H1 (cell line): ENCODE results near the gene STAC. TPM values are rescaled to one million over a fixed set of nuclear protein-coding genes. Genes with fewer than 3 reads are reported as not detected.
"Not testable (repeated sequence)": the region's sequence is repeated elsewhere in the genome, so short reads cannot be mapped to it uniquely, and the experiment has no call there.

Experiments used
- CTCF ChIA-PET: fragments of 300-600 bp; sonication (Branson Sonifier 250); formaldehyde crosslinking; loops from one replicate; lab custom pipeline; 2021; ENCODE audit not compliant: partially characterized antibody; lab: Charles Lee
- POLR2A ChIA-PET: fragments of 300-600 bp; sonication (Branson Sonifier 250); formaldehyde crosslinking; loops from one replicate; lab custom pipeline; 2021; ENCODE audit warnings: inconsistent platforms; ENCODE audit not compliant: partially characterized antibody; lab: Charles Lee
- DNase-seq, 2 experiments: peaks; one replicate each; pipeline versions ENCODE4 v3.0.0 to v3.0.0-alpha.2; 2010 to 2022; ENCODE audit warnings: low spot score in 2 of 2, low read depth in 1 of 2, mixed read lengths in 1 of 2
- FAIRE-seq: peaks from 2 replicates; lab custom pipeline; 2011; peaks lifted over from hg19 to GRCh38; lab: Jason Lieb, UNC
- H2AFZ ChIP-seq: 2 replicates; pipeline ENCODE4 v1.8.1; 2012; ENCODE audit warnings: low read length, inconsistent platforms
- H2AK5ac ChIP-seq: 2 replicates; pipeline ENCODE4 v1.6.1; 2013; ENCODE audit warnings: low read depth, low read length
- H2BK120ac ChIP-seq: replicated peaks from 2 replicates; pipeline ENCODE3; 2013; ENCODE audit warnings: low read depth, low read length, inconsistent platforms
- H2BK12ac ChIP-seq: 2 replicates; pipeline ENCODE4 v1.6.1; 2013; ENCODE audit warnings: low read depth, low read length
- H2BK15ac ChIP-seq: 2 replicates; pipeline ENCODE4 v1.6.1; 2013; ENCODE audit warnings: low read length
- H2BK20ac ChIP-seq: 2 replicates; pipeline ENCODE4 v1.6.1; 2013; ENCODE audit warnings: low read length
- H2BK5ac ChIP-seq: 2 replicates; pipeline ENCODE4 v1.6.1; 2013; ENCODE audit warnings: low read depth, low read length
- H3K14ac ChIP-seq: 2 replicates; pipeline ENCODE4 v1.6.1; 2013; ENCODE audit warnings: inconsistent platforms; ENCODE audit not compliant: insufficient read length
- H3K18ac ChIP-seq: 2 replicates; pipeline ENCODE4 v1.6.1; 2013; ENCODE audit warnings: low read length; ENCODE audit errors: extremely low read depth
- H3K23ac ChIP-seq: 2 replicates; pipeline ENCODE4 v1.6.1; 2013; ENCODE audit warnings: inconsistent platforms; ENCODE audit not compliant: insufficient read length
- H3K23me2 ChIP-seq: 2 replicates; pipeline ENCODE4 v1.6.1; 2013; ENCODE audit warnings: low read depth, low read length
- H3K27ac ChIP-seq: 2 replicates; pipeline ENCODE4 v1.6.1; 2011; ENCODE audit warnings: low read depth, low read length, inconsistent platforms
- H3K27me3 ChIP-seq, 4 experiments: replicated peaks in 1 of 4; 1 replicate in 1 of 4; 2 replicates in 3 of 4; pipeline versions ENCODE4 v1.6.1 to v1.8.1; 2011 to 2013; ENCODE audit warnings: low read length in 3 of 4, mild to moderate bottlenecking in 3 of 4, inconsistent platforms in 2 of 4, mixed read lengths in 2 of 4, moderate library complexity in 1 of 4; ENCODE audit not compliant: control insufficient read depth in 3 of 4, insufficient read depth in 3 of 4; ENCODE audit errors: extremely low read depth in 1 of 4
- H3K36me3 ChIP-seq, 4 experiments: 2 replicates each; pipeline versions ENCODE4 v1.6.1 to v1.8.1; 2011 to 2013; ENCODE audit warnings: mild to moderate bottlenecking in 4 of 4, low read length in 3 of 4, moderate library complexity in 2 of 4, control low read depth in 1 of 4, inconsistent platforms in 1 of 4; ENCODE audit not compliant: insufficient read depth in 4 of 4, control insufficient read depth in 2 of 4
- H3K4ac ChIP-seq: replicated peaks from 2 replicates; pipeline ENCODE3; 2013; ENCODE audit warnings: low read length, low read depth, mixed read lengths, inconsistent platforms; ENCODE audit not compliant: insufficient read length
- H3K4me1 ChIP-seq, 4 experiments: replicated peaks in 1 of 4; 1 replicate in 1 of 4; 2 replicates in 3 of 4; pipeline versions ENCODE4 v1.6.1 to v1.8.1; 2011 to 2013; ENCODE audit warnings: low read length in 3 of 4, inconsistent platforms in 2 of 4, mixed read lengths in 1 of 4; ENCODE audit not compliant: insufficient read depth in 4 of 4, control insufficient read depth in 3 of 4
- H3K4me2 ChIP-seq, 2 experiments: 2 replicates each; pipeline versions ENCODE4 v1.6.1 to v1.8.1; 2011 to 2013; ENCODE audit warnings: low read depth in 2 of 2, low read length in 2 of 2, control low read depth in 1 of 2, inconsistent platforms in 1 of 2, mild to moderate bottlenecking in 1 of 2; ENCODE audit not compliant: insufficient read depth in 1 of 2
- H3K4me3 ChIP-seq, 4 experiments: fragments of 200-600, 300-600 bp in 1 of 4; sonication (generic), shearing (Covaris generic), sonication (Bioruptor Twin) in 1 of 4; 2 replicates each; pipeline versions ENCODE4 v1.5.1 to v1.8.1; 2011 to 2016; ENCODE audit warnings: low read length in 4 of 4, low read depth in 3 of 4, control low read depth in 2 of 4, inconsistent platforms in 2 of 4, mild to moderate bottlenecking in 2 of 4, mixed read lengths in 1 of 4, moderate library complexity in 1 of 4; ENCODE audit not compliant: insufficient read depth in 2 of 4; ENCODE audit errors: extremely low read depth in 1 of 4
- H3K56ac ChIP-seq: replicated peaks from 2 replicates; pipeline ENCODE3; 2013; ENCODE audit warnings: low read depth, mild to moderate bottlenecking, mixed read lengths, low read length, inconsistent platforms; ENCODE audit not compliant: insufficient read length
- H3K79me1 ChIP-seq: 2 replicates; pipeline ENCODE4 v1.6.1; 2013; ENCODE audit warnings: low read depth, low read length, control low read depth
- H3K79me2 ChIP-seq, 2 experiments: 2 replicates each; pipeline versions ENCODE4 v1.6.1 to v1.8.1; 2012 to 2013; ENCODE audit warnings: low read length in 2 of 2, mild to moderate bottlenecking in 2 of 2, inconsistent platforms in 1 of 2; ENCODE audit not compliant: insufficient read depth in 2 of 2, control insufficient read depth in 1 of 2
- H3K9ac ChIP-seq, 4 experiments: replicated peaks in 1 of 4; 1 replicate in 1 of 4; 2 replicates in 3 of 4; pipeline versions ENCODE4 v1.6.1 to v1.8.1; 2011 to 2013; ENCODE audit warnings: low read depth in 3 of 4, low read length in 3 of 4, control low read depth in 2 of 4, mild to moderate bottlenecking in 2 of 4, moderate library complexity in 2 of 4, inconsistent platforms in 1 of 4; ENCODE audit errors: extremely low read depth in 1 of 4
- H3K9me3 ChIP-seq, 2 experiments: 2 replicates each; pipeline versions ENCODE4 v1.6.1 to v1.8.1; 2012 to 2013; ENCODE audit warnings: mild to moderate bottlenecking in 2 of 2, moderate library complexity in 2 of 2, control low read depth in 1 of 2, inconsistent platforms in 1 of 2, low read depth in 1 of 2, low read length in 1 of 2, mixed read lengths in 1 of 2; ENCODE audit not compliant: insufficient read depth in 2 of 2
- H4K20me1 ChIP-seq, 2 experiments: replicated peaks in 1 of 2; 2 replicates each; pipeline versions ENCODE3 to v1.8.1; 2011 to 2013; ENCODE audit warnings: inconsistent platforms in 2 of 2, low read length in 2 of 2, mild to moderate bottlenecking in 1 of 2; ENCODE audit not compliant: insufficient read depth in 2 of 2, control insufficient read depth in 1 of 2
- H4K5ac ChIP-seq: 2 replicates; pipeline ENCODE4 v1.6.1; 2013; ENCODE audit warnings: low read length, low read depth, mixed read lengths, inconsistent platforms; ENCODE audit not compliant: insufficient read length
- H4K8ac ChIP-seq: 2 replicates; pipeline ENCODE4 v1.8.0; 2013; ENCODE audit warnings: mild to moderate bottlenecking, moderate library complexity, low read length, inconsistent platforms; ENCODE audit not compliant: insufficient read depth; ENCODE audit errors: extremely low read depth
- H4K91ac ChIP-seq: replicated peaks from 2 replicates; pipeline ENCODE3; 2013; ENCODE audit warnings: low read length, mixed read lengths, inconsistent platforms; ENCODE audit not compliant: insufficient read length
- WGBS, 2 experiments: shearing (Covaris generic) in 1 of 2; methylation state at CpG; one replicate each; pipeline versions ENCODE4 v1.1.6 to v1.1.7; 2013 to 2015; ENCODE audit warnings: low lambda C conversion rate in 2 of 2, mixed read lengths in 2 of 2, inconsistent platforms in 1 of 2, low coverage in 1 of 2, missing lambda C conversion rate in 1 of 2; ENCODE audit not compliant: insufficient replicate concordance in 2 of 2, insufficient coverage in 1 of 2, insufficient read length in 1 of 2; ENCODE audit errors: extremely low coverage in 1 of 2, missing lambda C conversion rate in 1 of 2; 5-methylcytosine and 5-hydroxymethylcytosine counted together
- polyA plus RNA-seq, 7 experiments: library from polyadenylated mRNA; depleted of rRNA in 3 of 7; stranded (reverse) in 5 of 7; unstranded in 2 of 7; fragments of >200 nt in 5 of 7; fragments of 200-250 nt in 2 of 7; gene quantifications; 1 replicate in 5 of 7; 2 replicates in 1 of 7; 4 replicates in 1 of 7; pipeline versions ENCODE4 v1.2.1 to v1.2.3, GENCODE V29; 2011 to 2013; ENCODE audit warnings: missing spikeins in 2 of 7, mixed read lengths in 2 of 7
- total RNA-seq: library from RNA; stranded (reverse); fragmentation: NEBNext Ultra II Directional; extraction: Animal tissue kit (Norgen Biotek cat#: 25700); gene quantifications from 2 replicates; pipeline ENCODE4 v1.2.1, GENCODE V29; 2021

Gene STAC
- total and polyA plus RNA-seq, 2 of the 8 experiments (the other 6 are each of a cell fraction or from before 2014, with no cell fraction given) = 8.0 to 18.1 TPM

GRCh38 chr3:36472045-36472444, 91.7 kb downstream of the STAC start:
- H2BK5ac ChIP-seq, DNase-seq, H3K79me2 ChIP-seq, H3K14ac ChIP-seq, H3K9ac ChIP-seq, H4K20me1 ChIP-seq, H2AK5ac ChIP-seq, POLR2A ChIA-PET, H4K5ac ChIP-seq, H3K9me3 ChIP-seq, H2BK120ac ChIP-seq, H4K8ac ChIP-seq, H3K36me3 ChIP-seq, H3K4me2 ChIP-seq, H3K27me3 ChIP-seq, H3K4me3 ChIP-seq, H3K56ac ChIP-seq, FAIRE-seq, H3K23ac ChIP-seq, H2BK15ac ChIP-seq, H3K23me2 ChIP-seq, H4K91ac ChIP-seq, H3K4ac ChIP-seq, H3K79me1 ChIP-seq, H3K27ac ChIP-seq, H2AFZ ChIP-seq, H3K4me1 ChIP-seq, H2BK12ac ChIP-seq, H3K18ac ChIP-seq, H2BK20ac ChIP-seq: not testable (repeated sequence)
- WGBS, 2 experiments = 96% methylated on average over 6 of the region's 6 CpGs; no CpG with 5 or more reads in 1 of the 2 experiments
- CTCF ChIA-PET = interaction anchor here (0.9 kb wide), 1 partner anchor 8 kb away, joined by 3 read pairs; no protein-coding TSS in a partner anchor
